Loucy (cell line): Measurements from ENCODE around the gene RAB39A.

Experiments
- H2AFZ ChIP-seq: fragments of 200-600 bp; sonication (generic); 2 replicates; pipeline ENCODE4 v1.6.0; 2016; ENCODE audit warnings: antibody characterized with exemption, mild to moderate bottlenecking, low read length, moderate library complexity
- H3F3A ChIP-seq: fragments of 200-600 bp; 2 replicates; pipeline ENCODE4 v1.6.0; 2016; ENCODE audit warnings: antibody characterized with exemption, low read depth, mild to moderate bottlenecking
- H3K27me3 ChIP-seq: fragments of 200-600 bp; sonication (generic); 2 replicates; pipeline ENCODE4 v1.6.1; 2014; ENCODE audit warnings: low read length, mild to moderate bottlenecking; ENCODE audit not compliant: insufficient read depth, poor library complexity, severe bottlenecking
- H3K36me3 ChIP-seq: fragments of 200-600 bp; sonication (generic); 2 replicates; pipeline ENCODE4 v1.6.1; 2016; ENCODE audit warnings: low read length; ENCODE audit not compliant: insufficient read depth
- H3K4me1 ChIP-seq: fragments of 200-600 bp; sonication (generic); 2 replicates; pipeline ENCODE4 v1.5.1; 2014; ENCODE audit warnings: low read length, mild to moderate bottlenecking; ENCODE audit not compliant: insufficient read depth, poor library complexity, severe bottlenecking
- H3K4me2 ChIP-seq: fragments of 200-600 bp; sonication (generic); 2 replicates; pipeline ENCODE4 v1.6.0; 2014; ENCODE audit warnings: antibody characterized with exemption, low read length, low read depth, mild to moderate bottlenecking; ENCODE audit not compliant: poor library complexity, severe bottlenecking
- H3K4me3 ChIP-seq: fragments of 200-600 bp; sonication (generic); 2 replicates; pipeline ENCODE4 v1.5.1; 2014; ENCODE audit warnings: low read length, mild to moderate bottlenecking, mixed read lengths; ENCODE audit not compliant: poor library complexity, severe bottlenecking
- H3K79me2 ChIP-seq: fragments of 200-600 bp; sonication (generic); 2 replicates; pipeline ENCODE4 v1.6.1; 2014; ENCODE audit warnings: low read length; ENCODE audit not compliant: insufficient read depth
- H3K9ac ChIP-seq: fragments of 200-600 bp; sonication (generic); 2 replicates; pipeline ENCODE4 v1.6.0; 2014; ENCODE audit warnings: mild to moderate bottlenecking, low read depth, low read length, moderate library complexity; ENCODE audit not compliant: poor library complexity, severe bottlenecking
- H3K9me2 ChIP-seq: fragments of 200-600 bp; sonication (generic); replicated peaks from 2 replicates; pipeline ENCODE4 v1.6.1; 2016; ENCODE audit warnings: low read depth, low read length, mixed read lengths
- H3K9me3 ChIP-seq: fragments of 200-600 bp; sonication (generic); 2 replicates; pipeline ENCODE4 v1.6.1; 2014; ENCODE audit warnings: mild to moderate bottlenecking, antibody characterized with exemption, low read length, low read depth; ENCODE audit not compliant: insufficient read depth
- H4K20me1 ChIP-seq: fragments of 200-600 bp; sonication (generic); 2 replicates; pipeline ENCODE4 v1.6.0; 2014; ENCODE audit warnings: antibody characterized with exemption, low read length, mild to moderate bottlenecking; ENCODE audit not compliant: insufficient read depth, poor library complexity, severe bottlenecking
- CTCF ChIP-seq: fragments of 200-600 bp; sonication (generic); conservative IDR thresholded peaks from 2 replicates; pipeline ENCODE4 v1.5.1; 2014; ENCODE audit warnings: mild to moderate bottlenecking, antibody characterized with exemption, low read length
- EZH2phosphoT487 ChIP-seq: fragments of 200-600 bp; IDR thresholded peaks from 2 replicates; pipeline ENCODE4 v1.6.1; 2018; ENCODE audit warnings: antibody characterized with exemption, mild to moderate bottlenecking, moderate library complexity, borderline replicate concordance

RAB39A gene

DNA sequence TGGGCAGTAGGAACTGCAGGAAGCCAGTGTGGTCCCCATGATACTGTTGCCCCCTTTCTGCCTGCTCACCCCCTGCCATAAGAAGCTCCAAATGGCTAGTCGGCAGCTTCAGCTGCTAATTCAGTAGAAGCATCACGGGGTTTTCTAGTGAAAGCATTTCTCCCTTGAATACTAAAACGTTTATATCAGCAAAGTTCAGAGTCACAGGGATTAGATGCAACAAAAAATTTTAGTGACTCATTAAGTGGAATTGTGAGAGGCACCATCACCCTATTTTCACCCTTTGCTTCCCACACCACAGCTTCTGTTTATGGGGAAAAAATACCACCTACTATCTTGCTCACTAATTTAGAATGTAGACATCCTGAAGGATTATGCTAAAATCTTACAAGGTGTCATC, 25.2 kb downstream of the RAB39A start:
- Histone ChIP-seq H3K36me3 (no peaks in the 10 kb centered on the region), H3K79me2 (no peaks in the 10 kb centered on the region), H3K4me1 (no peaks in the 10 kb centered on the region), H3F3A (no peaks in the 10 kb centered on the region), H4K20me1 (no peaks in the 10 kb centered on the region), H3K4me3 (no peak overlapping the region), H2AFZ (no peak overlapping the region), H3K27me3 (no peaks in the 10 kb centered on the region), H3K9me3 (no peaks in the 10 kb centered on the region), H3K9me2 (no peaks in the 10 kb centered on the region), H3K9ac (no peak overlapping the region), H3K4me2 (no peak overlapping the region)
- TF ChIP-seq CTCF (no peak), EZH2phosphoT487 (no peak)

GRCh38 chr11:107956543-107956942, 28.3 kb downstream of the RAB39A start:
- Histone ChIP-seq H3K4me1 (no peaks in the 10 kb centered on the region), H4K20me1 (no peaks in the 10 kb centered on the region), H2AFZ (no peak overlapping the region), H3K9ac (no peak overlapping the region), H3K79me2 (no peaks in the 10 kb centered on the region), H3K4me3 (no peak overlapping the region), H3K9me3 (no peaks in the 10 kb centered on the region), H3K27me3 (no peaks in the 10 kb centered on the region), H3F3A (no peaks in the 10 kb centered on the region), H3K4me2 (no peak overlapping the region), H3K9me2 (no peaks in the 10 kb centered on the region), H3K36me3 (no peaks in the 10 kb centered on the region)
- TF ChIP-seq CTCF = no peak
- TF ChIP-seq EZH2phosphoT487 = no peak

DNA sequence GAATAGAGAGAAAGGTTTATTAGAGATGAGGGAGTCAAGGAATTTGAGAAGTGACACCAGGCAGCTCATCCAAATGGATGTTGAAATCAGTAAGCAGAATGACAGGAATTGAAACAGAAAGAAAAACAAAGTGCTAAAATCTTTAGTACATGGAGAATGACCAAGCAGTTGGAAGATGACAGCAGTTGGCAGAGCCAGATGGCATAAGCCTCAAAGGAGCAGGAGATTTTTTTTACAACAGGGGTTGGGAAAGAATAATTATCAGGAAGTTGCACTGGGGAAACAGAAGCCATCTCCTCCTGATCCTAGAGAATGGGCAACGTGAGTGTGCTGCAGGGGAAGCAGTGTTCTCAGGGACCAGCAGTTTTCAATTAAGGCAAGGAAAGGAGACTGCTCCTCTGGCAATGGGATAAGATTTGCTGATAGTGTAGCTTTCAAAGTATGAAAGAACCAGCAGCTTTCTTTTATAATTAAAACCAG, 28.9 kb downstream of the RAB39A start:
- Histone ChIP-seq H3K27me3 (no peaks in the 10 kb centered on the region), H3K4me3 (no peak overlapping the region), H3K9me3 (no peaks in the 10 kb centered on the region), H3K36me3 (no peaks in the 10 kb centered on the region), H3K4me1 (no peaks in the 10 kb centered on the region), H3F3A (no peaks in the 10 kb centered on the region), H3K4me2 (no peak overlapping the region), H3K9me2 (no peaks in the 10 kb centered on the region), H3K9ac (no peak overlapping the region), H3K79me2 (no peaks in the 10 kb centered on the region), H2AFZ (no peak overlapping the region), H4K20me1 (no peaks in the 10 kb centered on the region)
- TF ChIP-seq EZH2phosphoT487 = no peak
- TF ChIP-seq CTCF = no peak
